H9 (cell line): ENCODE results near the gene ABTB1. TPM values are rescaled to one million over a fixed set of nuclear protein-coding genes. Genes with fewer than 3 reads are reported as not detected.
A peak's percentile ranks its signal among the peaks of the same experiment; 100 is the strongest.

Experiments used
- DNase-seq: peaks from one replicate; pipeline ENCODE4 v3.0.0-alpha.2; 2017
- H2AFZ ChIP-seq: one replicate; pipeline ENCODE4 v1.6.1; 2013; ENCODE audit warnings: mild to moderate bottlenecking, low read length, control low read depth, moderate library complexity
- H2AK5ac ChIP-seq: 2 replicates; pipeline ENCODE4 v1.6.1; 2013; ENCODE audit warnings: low read length, control low read depth, mixed read lengths; ENCODE audit not compliant: insufficient read length
- H2BK120ac ChIP-seq: one replicate; pipeline ENCODE4 v1.6.1; 2013; ENCODE audit warnings: low read depth, mild to moderate bottlenecking, low read length, control low read depth, inconsistent platforms; ENCODE audit not compliant: poor library complexity, severe bottlenecking
- H2BK12ac ChIP-seq: 2 replicates; pipeline ENCODE4 v1.6.1; 2013; ENCODE audit warnings: low read length, control low read depth, mixed read lengths, low read depth; ENCODE audit not compliant: insufficient read length
- H2BK15ac ChIP-seq: 2 replicates; pipeline ENCODE4 v1.6.1; 2013; ENCODE audit warnings: low read depth, low read length, control low read depth
- H2BK20ac ChIP-seq: one replicate; pipeline ENCODE4 v1.6.1; 2013; ENCODE audit warnings: low read depth, mild to moderate bottlenecking, low read length, control low read depth, inconsistent platforms; ENCODE audit not compliant: poor library complexity, severe bottlenecking
- H2BK5ac ChIP-seq: 2 replicates; pipeline ENCODE4 v1.6.1; 2013; ENCODE audit warnings: low read length, control low read depth, mixed read lengths; ENCODE audit not compliant: insufficient read length
- H3K14ac ChIP-seq: 2 replicates; pipeline ENCODE4 v1.6.1; 2013; ENCODE audit warnings: low read length, control low read depth; ENCODE audit not compliant: insufficient read depth
- H3K18ac ChIP-seq: 2 replicates; pipeline ENCODE4 v1.6.1; 2013; ENCODE audit warnings: low read depth, mild to moderate bottlenecking, mixed read lengths, low read length, control low read depth; ENCODE audit not compliant: insufficient read length
- H3K23ac ChIP-seq: 2 replicates; pipeline ENCODE4 v1.6.1; 2013; ENCODE audit warnings: low read length, control low read depth, mixed read lengths, low read depth; ENCODE audit not compliant: insufficient read length
- H3K23me2 ChIP-seq: 2 replicates; pipeline ENCODE4 v1.6.1; 2013; ENCODE audit warnings: low read depth, mild to moderate bottlenecking, mixed read lengths, low read length, control low read depth; ENCODE audit not compliant: insufficient read length, poor library complexity, severe bottlenecking
- H3K27ac ChIP-seq: 2 replicates; pipeline ENCODE4 v1.5.1; 2013; ENCODE audit warnings: low read length, control low read depth, mixed read lengths, low read depth; ENCODE audit not compliant: insufficient read length
- H3K27me3 ChIP-seq: 2 replicates; pipeline ENCODE4 v1.6.1; 2013; ENCODE audit warnings: low read length, control low read depth, inconsistent platforms; ENCODE audit not compliant: insufficient read depth
- H3K4ac ChIP-seq: 2 replicates; pipeline ENCODE4 v1.6.1; 2013; ENCODE audit warnings: low read depth, mild to moderate bottlenecking, control low read depth, inconsistent platforms, low read length, moderate library complexity
- H3K4me1 ChIP-seq: 2 replicates; pipeline ENCODE4 v1.6.1; 2013; ENCODE audit warnings: low read length, control low read depth, inconsistent platforms; ENCODE audit not compliant: insufficient read depth
- H3K4me2 ChIP-seq: 2 replicates; pipeline ENCODE4 v1.6.1; 2013; ENCODE audit warnings: low read length, control low read depth, mixed read lengths; ENCODE audit not compliant: insufficient read length, insufficient read depth
- H3K56ac ChIP-seq: 2 replicates; pipeline ENCODE4 v1.6.1; 2013; ENCODE audit warnings: low read depth, mild to moderate bottlenecking, mixed read lengths, low read length, control low read depth; ENCODE audit not compliant: insufficient read length
- H3K79me1 ChIP-seq: 2 replicates; pipeline ENCODE4 v1.6.1; 2013; ENCODE audit warnings: low read depth, mild to moderate bottlenecking, moderate library complexity, low read length, control low read depth, inconsistent platforms; ENCODE audit not compliant: insufficient read depth, poor library complexity, severe bottlenecking
- H3K79me2 ChIP-seq: 2 replicates; pipeline ENCODE4 v1.6.1; 2013; ENCODE audit warnings: low read length, control low read depth, inconsistent platforms; ENCODE audit not compliant: insufficient read depth
- H3K9ac ChIP-seq: 2 replicates; pipeline ENCODE4 v1.6.1; 2013; ENCODE audit warnings: low read length, control low read depth, mixed read lengths; ENCODE audit not compliant: insufficient read length; ENCODE audit errors: extremely low read depth
- H3K9me3 ChIP-seq: one replicate; pipeline ENCODE4 v1.6.1; 2013; ENCODE audit warnings: low read depth, low read length, inconsistent platforms; ENCODE audit not compliant: control insufficient read depth
- H3T11ph ChIP-seq: one replicate; pipeline ENCODE4 v1.6.1; 2013; ENCODE audit warnings: mild to moderate bottlenecking, low read length, control low read depth, inconsistent platforms
- H4K20me1 ChIP-seq: one replicate; pipeline ENCODE4 v1.6.1; 2013; ENCODE audit not compliant: control insufficient read depth, insufficient read length, insufficient read depth
- H4K5ac ChIP-seq: 2 replicates; pipeline ENCODE4 v1.6.1; 2013; ENCODE audit warnings: low read depth, mild to moderate bottlenecking, mixed read lengths, low read length, control low read depth; ENCODE audit not compliant: insufficient read length
- H4K8ac ChIP-seq: replicated peaks from 2 replicates; pipeline ENCODE4 v1.6.1; 2013; ENCODE audit warnings: low read length, control low read depth, mixed read lengths, low read depth; ENCODE audit not compliant: insufficient read length
- H4K91ac ChIP-seq: 2 replicates; pipeline ENCODE4 v1.6.1; 2013; ENCODE audit warnings: low read depth, mild to moderate bottlenecking, moderate library complexity, mixed read lengths, low read length, control low read depth; ENCODE audit not compliant: insufficient read length
- H3K27ac Mint-ChIP-seq, 3 experiments: 2 replicates in 2 of 3; 3 replicates in 1 of 3; pipeline ENCODE4 v1.8.0; 2020 to 2021; ENCODE audit warnings: mixed read lengths in 3 of 3, mild to moderate bottlenecking in 1 of 3, moderate library complexity in 1 of 3
- H3K27me3 Mint-ChIP-seq: 2 replicates; pipeline ENCODE4 v1.8.0; 2021; ENCODE audit warnings: low read depth, mild to moderate bottlenecking, moderate library complexity, mixed read lengths
- H3K36me3 Mint-ChIP-seq, 3 experiments: 2 replicates in 2 of 3; 3 replicates in 1 of 3; pipeline ENCODE4 v1.8.0; 2020 to 2021; ENCODE audit warnings: low read depth in 3 of 3, mixed read lengths in 3 of 3; ENCODE audit not compliant: insufficient read depth in 1 of 3
- H3K4me1 Mint-ChIP-seq, 2 experiments: 2 replicates each; pipeline ENCODE4 v1.8.0; 2020; ENCODE audit warnings: mixed read lengths in 2 of 2
- H3K4me3 Mint-ChIP-seq, 2 experiments: 2 replicates in 1 of 2; 3 replicates in 1 of 2; pipeline ENCODE4 v1.8.0; 2020 to 2021; ENCODE audit warnings: mild to moderate bottlenecking in 2 of 2, mixed read lengths in 2 of 2, moderate library complexity in 1 of 2
- H3K9me3 Mint-ChIP-seq, 2 experiments: 2 replicates in 1 of 2; 3 replicates in 1 of 2; pipeline ENCODE4 v1.8.0; 2020; ENCODE audit warnings: mild to moderate bottlenecking in 2 of 2, mixed read lengths in 2 of 2, moderate library complexity in 1 of 2
- CTCF ChIP-seq: fragments of 200-600 bp; sonication (generic); conservative IDR thresholded peaks from 3 replicates; pipeline ENCODE4 v1.8.0; 2021; ENCODE audit warnings: antibody characterized with exemption, mild to moderate bottlenecking
- WGBS: extraction: QIAGEN DNeasy Blood & Tissue Kit; methylation state at CpG from one replicate; pipeline ENCODE4 v1.1.7; 2013; ENCODE audit warnings: missing lambda C conversion rate, low lambda C conversion rate, mixed read lengths; ENCODE audit not compliant: insufficient read length; ENCODE audit errors: extremely low coverage; 5-methylcytosine and 5-hydroxymethylcytosine counted together
- total RNA-seq: library from RNA; stranded (reverse); gene quantifications from 2 replicates; pipeline ENCODE4 v1.2.1, GENCODE V29; 2021

Gene ABTB1
- total RNA-seq, 1 experiment from 2014 or later: 6.2 TPM

GRCh38 chr3:127628788-127629466 is 43.8 kb upstream of the ABTB1 start, which contains the start of gene PODXL2:
TSS of gene PODXL2 (plus strand) at chr3:127629185. CDS start at chr3:127629220, 35 bp downstream.
- Histone ChIP-seq H3K79me1 (no peaks in the 10 kb centered on the region), H4K91ac (no peak within 1 kb of the TSS), H4K20me1 (peaks cover 3% of the 10 kb centered on the region), H3K9ac (no peak within 1 kb of the TSS), H2BK15ac (no peak within 1 kb of the TSS), H2AFZ (no peak within 1 kb of the TSS), H4K8ac (no peak within 1 kb of the TSS), H2BK20ac (no peak within 1 kb of the TSS), H3K27ac (no peak within 1 kb of the TSS), H3K18ac (peak within 1 kb of the TSS; percentile 40), H2AK5ac (no peak within 1 kb of the TSS), H3K27me3 (peaks cover 14% of the 10 kb centered on the region), H3K4me2 (peak within 1 kb of the TSS; percentile 54), H3K23me2 (no peaks in the 10 kb centered on the region), H3K9me3 (no peaks in the 10 kb centered on the region), H3K79me2 (no peaks in the 10 kb centered on the region), H3K14ac (peak within 1 kb of the TSS; percentile 53; the same call in 1 of the 2 replicates), H2BK5ac (no peak within 1 kb of the TSS), H3K4me1 (no peaks in the 10 kb centered on the region; the same call in 1 of the 2 replicates), H3K56ac (no peak within 1 kb of the TSS), H2BK12ac (no peak within 1 kb of the TSS), H3T11ph (no peak within 1 kb of the TSS), H2BK120ac (no peak within 1 kb of the TSS), H4K5ac (no peak within 1 kb of the TSS), H3K23ac (no peak within 1 kb of the TSS), H3K4ac (no peak within 1 kb of the TSS)
- no peaks in the 10 kb centered on the region; a peak in 1 of 7 replicates for H3K36me3 Mint-ChIP-seq
- peaks cover 20 to 39% of the 10 kb centered on the region in 2 experiments for H3K4me1 Mint-ChIP-seq
- no CpG with 5 or more reads among the region's 105 CpGs for WGBS
- DNase-seq: peak; percentile 59
- H3K4me3 Mint-ChIP-seq: peak within 1 kb of the TSS; percentile 70 to 87
- peaks cover 46% of the 10 kb centered on the region for H3K27me3 Mint-ChIP-seq
- H3K9me3 Mint-ChIP-seq: peaks cover 7 to 8% of the 10 kb centered on the region in 2 experiments
- H3K27ac Mint-ChIP-seq: no peak within 1 kb of the TSS; a peak in 1 of 7 replicates
- TF ChIP-seq CTCF: no peak
